Neural cell (in vitro differentiated cells): ENCODE data around the gene BMP7.

Source experiments
- EZH2 ChIP-seq: fragments of 200-600, 300-800 bp; shearing (Covaris generic), sonication (generic); IDR thresholded peaks from 2 replicates; pipeline ENCODE4 v1.6.1; 2014; ENCODE audit warnings: antibody characterized with exemption, low read length, borderline replicate concordance, mild to moderate bottlenecking; ENCODE audit not compliant: insufficient read depth, poor library complexity, severe bottlenecking
- MXI1 ChIP-seq: fragments of 450-650 bp; conservative IDR thresholded peaks from 2 replicates; pipeline ENCODE4 v1.6.1; 2014; ENCODE audit warnings: antibody characterized with exemption, mild to moderate bottlenecking; ENCODE audit not compliant: poor library complexity, severe bottlenecking
- RAD21 ChIP-seq: fragments of 450-650 bp; conservative IDR thresholded peaks from 2 replicates; pipeline ENCODE4 v1.6.1; 2014; ENCODE audit warnings: antibody characterized with exemption, mild to moderate bottlenecking, moderate library complexity
- TAF1 ChIP-seq: IDR thresholded peaks from 2 replicates; pipeline ENCODE4 v1.6.1; 2012; ENCODE audit warnings: low read depth
- TF ChIP-seq, protein P1 (sequence below): fragments of 450-650 bp; IDR thresholded peaks from 2 replicates; pipeline ENCODE4 v1.5.1; 2014; ENCODE audit warnings: antibody characterized with exemption, mild to moderate bottlenecking, moderate library complexity; ENCODE audit not compliant: poor library complexity, severe bottlenecking

DNA sequence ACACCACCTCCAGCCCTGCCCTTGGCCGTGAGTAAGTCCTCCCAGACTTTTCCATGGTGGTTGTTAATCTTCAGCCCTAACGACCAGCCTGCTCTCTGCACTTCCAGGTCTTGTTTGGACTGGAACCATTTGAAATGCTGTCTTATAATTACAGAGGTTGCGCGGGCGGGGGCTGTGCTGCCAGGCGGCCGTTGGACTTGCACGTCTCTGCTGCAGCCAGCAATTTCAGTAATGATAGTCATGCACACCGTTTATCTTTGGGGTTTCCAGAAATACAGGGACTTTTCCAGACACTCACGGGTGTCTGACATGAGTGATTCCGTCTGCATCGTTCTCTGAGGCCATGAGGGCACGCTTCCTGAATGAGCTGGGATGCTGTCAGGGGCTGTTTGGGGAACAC is 118.2 kb downstream of the BMP7 start:
- TF ChIP-seq, protein P1, sequence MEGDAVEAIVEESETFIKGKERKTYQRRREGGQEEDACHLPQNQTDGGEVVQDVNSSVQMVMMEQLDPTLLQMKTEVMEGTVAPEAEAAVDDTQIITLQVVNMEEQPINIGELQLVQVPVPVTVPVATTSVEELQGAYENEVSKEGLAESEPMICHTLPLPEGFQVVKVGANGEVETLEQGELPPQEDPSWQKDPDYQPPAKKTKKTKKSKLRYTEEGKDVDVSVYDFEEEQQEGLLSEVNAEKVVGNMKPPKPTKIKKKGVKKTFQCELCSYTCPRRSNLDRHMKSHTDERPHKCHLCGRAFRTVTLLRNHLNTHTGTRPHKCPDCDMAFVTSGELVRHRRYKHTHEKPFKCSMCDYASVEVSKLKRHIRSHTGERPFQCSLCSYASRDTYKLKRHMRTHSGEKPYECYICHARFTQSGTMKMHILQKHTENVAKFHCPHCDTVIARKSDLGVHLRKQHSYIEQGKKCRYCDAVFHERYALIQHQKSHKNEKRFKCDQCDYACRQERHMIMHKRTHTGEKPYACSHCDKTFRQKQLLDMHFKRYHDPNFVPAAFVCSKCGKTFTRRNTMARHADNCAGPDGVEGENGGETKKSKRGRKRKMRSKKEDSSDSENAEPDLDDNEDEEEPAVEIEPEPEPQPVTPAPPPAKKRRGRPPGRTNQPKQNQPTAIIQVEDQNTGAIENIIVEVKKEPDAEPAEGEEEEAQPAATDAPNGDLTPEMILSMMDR: no peak
- no peak for TF ChIP-seq RAD21
- TF ChIP-seq TAF1: no peak
- TF ChIP-seq MXI1: no peak
- TF ChIP-seq EZH2: no peak
